Urothelium cell line (cell line): ENCODE results near the gene CDH23.

ENCODE experiments used
- DNase-seq: peaks from one replicate; pipeline ENCODE4 v3.0.0; 2011; ENCODE audit warnings: low spot score, mixed read lengths
- FAIRE-seq: peaks from 2 replicates; lab custom pipeline; 2011; peaks lifted over from hg19 to GRCh38; lab: Jason Lieb, UNC

The CDH23 gene

GRCh38 chr10:71391701-71392100, 5.0 kb upstream of the CDH23 start:
- FAIRE-seq: no peak

GRCh38 chr10:71392292-71392691, 4.4 kb upstream of the CDH23 start:
- FAIRE-seq (no peak), DNase-seq (no peak)

More at GRCh38 chr10:71391701-71392100, 5.0 kb upstream of the CDH23 start:
- no peak for DNase-seq

GRCh38 chr10:71392791-71393781, 3.6 kb upstream of the CDH23 start:
- FAIRE-seq: peak; percentile 40

GRCh38 chr10:71393841-71394475, 2.8 kb upstream of the CDH23 start:
- peak; percentile 81 for FAIRE-seq

More at GRCh38 chr10:71392791-71393781, 3.6 kb upstream of the CDH23 start:
- DNase-seq: no peak

GRCh38 chr10:71394926-71395562, 1.7 kb upstream of the CDH23 start:
- no peak for DNase-seq
- FAIRE-seq: no peak

More at GRCh38 chr10:71393841-71394475, 2.8 kb upstream of the CDH23 start:
- DNase-seq: no peak

GRCh38 chr10:71395621-71396020, 1.1 kb upstream of the CDH23 start:
- DNase-seq: no peak
- FAIRE-seq: no peak

- DNase-seq (peak; percentile 77), FAIRE-seq (no peak)
These were observed 523 bp upstream of the CDH23 start for GRCh38 chr10:71396084-71396710.

GRCh38 chr10:71397296-71398212, 834 bp downstream of the CDH23 start:
- FAIRE-seq (no peak), DNase-seq (no peak)

- DNase-seq (no peak), FAIRE-seq (no peak)
These were observed 2.3 kb downstream of the CDH23 start for GRCh38 chr10:71398976-71399375.

GRCh38 chr10:71399946-71400345, 3.2 kb downstream of the CDH23 start:
- DNase-seq: no peak
- peak; percentile 56 for FAIRE-seq

GRCh38 chr10:71401056-71401455, 4.3 kb downstream of the CDH23 start:
- FAIRE-seq (no peak), DNase-seq (no peak)

- DNase-seq (no peak), FAIRE-seq (no peak)
These were observed 5.3 kb downstream of the CDH23 start for GRCh38 chr10:71402005-71402404.

GRCh38 chr10:71404503-71405295, 8.0 kb downstream of the CDH23 start:
- no peak for FAIRE-seq

GRCh38 chr10:71406878-71407277, 10.2 kb downstream of the CDH23 start:
- FAIRE-seq (no peak), DNase-seq (no peak)

More at GRCh38 chr10:71404503-71405295, 8.0 kb downstream of the CDH23 start:
- no peak for DNase-seq

GRCh38 chr10:71408436-71409225, 11.9 kb downstream of the CDH23 start:
- FAIRE-seq: peak; percentile 9
- DNase-seq: no peak

GRCh38 chr10:71409516-71410104, 12.9 kb downstream of the CDH23 start:
- DNase-seq: no peak
- FAIRE-seq: no peak

- FAIRE-seq (no peak), DNase-seq (no peak)
These were observed 16.9 kb downstream of the CDH23 start for GRCh38 chr10:71413581-71413980.

- no peak for DNase-seq
- no peak for FAIRE-seq
These were observed 17.6 kb downstream of the CDH23 start for GRCh38 chr10:71414359-71414758.
